Measurements from ENCODE around the gene EPHB2. TPM values are rescaled to one million over a fixed set of nuclear protein-coding genes. Genes with fewer than 3 reads are reported as not detected.

Gene EPHB2
- total and polyA plus RNA-seq, 2 of the 8 experiments (the other 6 are each of a cell fraction or from before 2014, with no cell fraction given), result 15.8 to 17.2 TPM

DNA sequence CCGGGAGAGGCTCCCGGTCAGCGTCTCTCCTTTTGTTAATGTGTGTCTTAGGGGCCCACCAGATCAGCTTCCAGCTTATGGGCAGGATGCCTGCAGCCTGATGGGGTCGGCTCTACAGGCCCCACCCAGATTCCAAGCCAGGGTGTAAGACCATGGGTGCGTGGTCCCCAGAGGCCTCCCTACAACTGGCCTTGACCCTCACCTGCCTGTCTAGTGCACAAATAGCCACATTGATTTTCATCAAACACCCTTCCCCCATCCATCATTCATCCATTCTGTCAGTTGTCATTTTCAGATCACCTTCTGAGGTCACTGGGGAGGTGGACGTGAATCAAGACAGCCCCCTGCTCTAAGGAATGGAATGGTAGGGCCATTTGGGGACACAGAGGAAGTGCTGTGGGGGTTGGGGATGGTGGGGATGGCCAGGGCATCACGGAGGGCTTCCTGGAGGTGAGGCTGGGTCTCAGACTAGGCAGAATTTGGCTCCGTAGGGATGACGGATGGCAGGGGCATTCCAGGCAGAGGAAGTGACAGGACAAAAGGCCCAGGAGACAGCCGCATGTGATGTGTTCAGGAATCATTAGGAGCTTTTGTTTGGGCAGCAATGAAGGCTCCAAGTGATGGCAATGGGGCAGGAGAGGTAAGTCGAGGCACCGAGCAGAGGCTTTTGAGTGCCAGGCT, 118.8 kb downstream of the EPHB2 start (continued):
- TF ChIP-seq FOSL1 (IDR thresholded peaks at IDR 0.05; ENCODE audit: insufficient read depth, low read depth, low read length), result no peak
- no peak for TF ChIP-seq TCF12 (IDR thresholded peaks at IDR 0.05; ENCODE audit: low read depth, low read length)
- TF ChIP-seq, protein P1, sequence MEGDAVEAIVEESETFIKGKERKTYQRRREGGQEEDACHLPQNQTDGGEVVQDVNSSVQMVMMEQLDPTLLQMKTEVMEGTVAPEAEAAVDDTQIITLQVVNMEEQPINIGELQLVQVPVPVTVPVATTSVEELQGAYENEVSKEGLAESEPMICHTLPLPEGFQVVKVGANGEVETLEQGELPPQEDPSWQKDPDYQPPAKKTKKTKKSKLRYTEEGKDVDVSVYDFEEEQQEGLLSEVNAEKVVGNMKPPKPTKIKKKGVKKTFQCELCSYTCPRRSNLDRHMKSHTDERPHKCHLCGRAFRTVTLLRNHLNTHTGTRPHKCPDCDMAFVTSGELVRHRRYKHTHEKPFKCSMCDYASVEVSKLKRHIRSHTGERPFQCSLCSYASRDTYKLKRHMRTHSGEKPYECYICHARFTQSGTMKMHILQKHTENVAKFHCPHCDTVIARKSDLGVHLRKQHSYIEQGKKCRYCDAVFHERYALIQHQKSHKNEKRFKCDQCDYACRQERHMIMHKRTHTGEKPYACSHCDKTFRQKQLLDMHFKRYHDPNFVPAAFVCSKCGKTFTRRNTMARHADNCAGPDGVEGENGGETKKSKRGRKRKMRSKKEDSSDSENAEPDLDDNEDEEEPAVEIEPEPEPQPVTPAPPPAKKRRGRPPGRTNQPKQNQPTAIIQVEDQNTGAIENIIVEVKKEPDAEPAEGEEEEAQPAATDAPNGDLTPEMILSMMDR (IDR thresholded peaks at IDR 0.05; ENCODE audit: control extremely low read depth in 1 of 3, insufficient read depth in 1 of 3, low read depth in 1 of 3, low read length in 3 of 3), result no peak
- TF ChIP-seq SRF (IDR thresholded peaks at IDR 0.05; ENCODE audit: low read depth, low read length), result no peak
- no peak for TF ChIP-seq CBX8 (IDR thresholded peaks at IDR 0.05; ENCODE audit: borderline replicate concordance, low read depth, low read length)
